ENCODE data around the gene XKR7. TPM values are rescaled to one million over a fixed set of nuclear protein-coding genes. Genes with fewer than 3 reads are reported as not detected.

Gene XKR7
- total RNA-seq, 1 experiment from 2014 or later: 1.3 TPM

- Histone ChIP-seq H3K56ac (ENCODE audit: insufficient read length, low read depth, low read length) (no peak overlapping the region), H3K14ac (ENCODE audit: insufficient read depth, low read length) (no peak overlapping the region), H4K91ac (ENCODE audit: insufficient read length, low read depth, low read length) (no peak overlapping the region), H3K4me2 (ENCODE audit: insufficient read depth, insufficient read length, low read length) (no peak overlapping the region), H3K27ac (ENCODE audit: insufficient read length, low read depth, low read length) (no peak overlapping the region), H3K9ac (ENCODE audit: extremely low read depth, insufficient read length, low read length) (no peak overlapping the region), H3K79me1 (ENCODE audit: insufficient read depth, low read depth, low read length, poor library complexity, severe bottlenecking) (no peaks in the 10 kb centered on the region), H3K4me1 (ENCODE audit: insufficient read depth, low read length) (no peaks in the 10 kb centered on the region), H2BK5ac (ENCODE audit: insufficient read length, low read length) (no peak overlapping the region), H2AK5ac (ENCODE audit: insufficient read length, low read length) (no peak overlapping the region), H2BK15ac (ENCODE audit: low read depth, low read length) (no peak overlapping the region), H4K20me1 (ENCODE audit: control insufficient read depth, insufficient read depth, insufficient read length) (no peaks in the 10 kb centered on the region), H2AFZ (ENCODE audit: low read length) (no peak overlapping the region), H3K4ac (ENCODE audit: low read depth, low read length) (no peak overlapping the region), H2BK12ac (ENCODE audit: insufficient read length, low read depth, low read length) (no peak overlapping the region), H3K79me2 (ENCODE audit: insufficient read depth, low read length) (no peaks in the 10 kb centered on the region), H3K18ac (ENCODE audit: insufficient read length, low read depth, low read length) (no peak overlapping the region), H3K23ac (ENCODE audit: insufficient read length, low read depth, low read length) (no peak overlapping the region), H2BK20ac (ENCODE audit: low read depth, low read length, poor library complexity, severe bottlenecking) (no peak overlapping the region), H3K27me3 (ENCODE audit: insufficient read depth, low read length) (no peaks in the 10 kb centered on the region), H4K8ac (replicated peaks; ENCODE audit: insufficient read length, low read depth, low read length) (no peak overlapping the region), H3K23me2 (ENCODE audit: insufficient read length, low read depth, low read length, poor library complexity, severe bottlenecking) (no peaks in the 10 kb centered on the region), H4K5ac (ENCODE audit: insufficient read length, low read depth, low read length) (no peak overlapping the region), H3K9me3 (ENCODE audit: control insufficient read depth, low read depth, low read length) (no peaks in the 10 kb centered on the region), H2BK120ac (ENCODE audit: low read depth, low read length, poor library complexity, severe bottlenecking) (no peak overlapping the region), H3T11ph (ENCODE audit: low read length) (no peak overlapping the region)
- Mint-ChIP-seq H3K4me1 (peaks cover 17 to 26% of the 10 kb centered on the region in 2 experiments), H3K36me3 (ENCODE audit: insufficient read depth in 1 of 3, low read depth in 3 of 3) (no peaks in the 10 kb centered on the region; a peak in 1 of 7 replicates), H3K9me3 (no peaks in the 10 kb centered on the region), H3K27me3 (ENCODE audit: low read depth) (peaks cover 11% of the 10 kb centered on the region), H3K27ac (no peak overlapping the region), H3K4me3 (no peak overlapping the region)
- DNase-seq: no peak
- TF ChIP-seq CTCF (conservative IDR thresholded peaks at IDR 0.05): no peak
- WGBS (ENCODE audit: extremely low coverage, insufficient read length, low lambda C conversion rate): no CpG with 5 or more reads among the region's 2 CpGs
Measured at GRCh38 chr20:31926493-31926892, 41.5 kb upstream of the XKR7 start.

Data from H9 (cell line).